HG03442 (cell line): ENCODE measurements around the gene SPARC.
"Not testable (repeated sequence)": the region's sequence is repeated elsewhere in the genome, so short reads cannot be mapped to it uniquely, and the experiment has no call there.

ENCODE experiments used
- ATAC-seq: cut with Tn5 transposase; IDR thresholded peaks from one replicate; pipeline ENCODE4 v1.9.1; 2021; ENCODE audit warnings: mild to moderate bottlenecking, moderate library complexity; ENCODE audit not compliant: unreplicated experiment

SPARC gene

GRCh38 chr5:151686674-151687407 is at the start of gene SPARC:
Gene SPARC (minus strand): TSS chr5:151686915. CDS start chr5:151676188, 10,727 bp downstream.
- peak; percentile 83 for ATAC-seq

- no peak for ATAC-seq
These were observed 48.9 kb upstream of the SPARC start for GRCh38 chr5:151735646-151736045.

GRCh38 chr5:151734064-151734408 is 47.3 kb upstream of the SPARC start:
- ATAC-seq, result no peak

- no peak for ATAC-seq
These were observed 46.8 kb upstream of the SPARC start for GRCh38 chr5:151733358-151734063.

- no peak for ATAC-seq
These were observed 43.7 kb upstream of the SPARC start for GRCh38 chr5:151730381-151730780.

- not testable (repeated sequence) for ATAC-seq
These were observed 42.9 kb upstream of the SPARC start for GRCh38 chr5:151729597-151729996.

GRCh38 chr5:151724360-151724759 is 37.6 kb upstream of the SPARC start:
- no peak for ATAC-seq

- ATAC-seq, result no peak
These were observed 35.8 kb upstream of the SPARC start for GRCh38 chr5:151722546-151722945.

GRCh38 chr5:151721812-151722391 is 35.2 kb upstream of the SPARC start:
- no peak for ATAC-seq

GRCh38 chr5:151721087-151721646 is 34.5 kb upstream of the SPARC start:
- peak; percentile 79 for ATAC-seq

- no peak for ATAC-seq
These were observed 33.5 kb upstream of the SPARC start for GRCh38 chr5:151720215-151720614.

GRCh38 chr5:151719228-151720000 is 32.7 kb upstream of the SPARC start:
- ATAC-seq, result no peak

GRCh38 chr5:151718646-151719045 is 31.9 kb upstream of the SPARC start:
- ATAC-seq, result no peak

- no peak for ATAC-seq
These were observed 31.4 kb upstream of the SPARC start for GRCh38 chr5:151718153-151718552.

- no peak for ATAC-seq
These were observed 30.7 kb upstream of the SPARC start for GRCh38 chr5:151717416-151717815.

- ATAC-seq, result no peak
These were observed 22.5 kb upstream of the SPARC start for GRCh38 chr5:151709109-151709735.

- ATAC-seq, result no peak
These were observed 21.4 kb upstream of the SPARC start for GRCh38 chr5:151708126-151708525.

GRCh38 chr5:151707567-151707966 is 20.9 kb upstream of the SPARC start:
- ATAC-seq, result no peak

GRCh38 chr5:151706906-151707305 is 20.2 kb upstream of the SPARC start:
- ATAC-seq, result no peak

- ATAC-seq, result no peak
These were observed 17.1 kb upstream of the SPARC start for GRCh38 chr5:151703780-151704179.

- peak; percentile 95 for ATAC-seq
These were observed 16.5 kb upstream of the SPARC start for GRCh38 chr5:151703227-151703626.
